Stimulated activated CD4-positive, alpha-beta T cell treated with anti-CD3 and anti-CD28 coated beads, Interleukin-1b, Interleukin-23, amount 100 ng/mL, for 1 hour (primary cell): ENCODE data around the gene P3H2.

Experiments
- DNase-seq, 2 donors: peaks; one replicate each; pipeline ENCODE4 v3.0.0-alpha.2; 2020; ENCODE audit warnings: low read depth in 2 of 2

The P3H2 gene

DNA sequence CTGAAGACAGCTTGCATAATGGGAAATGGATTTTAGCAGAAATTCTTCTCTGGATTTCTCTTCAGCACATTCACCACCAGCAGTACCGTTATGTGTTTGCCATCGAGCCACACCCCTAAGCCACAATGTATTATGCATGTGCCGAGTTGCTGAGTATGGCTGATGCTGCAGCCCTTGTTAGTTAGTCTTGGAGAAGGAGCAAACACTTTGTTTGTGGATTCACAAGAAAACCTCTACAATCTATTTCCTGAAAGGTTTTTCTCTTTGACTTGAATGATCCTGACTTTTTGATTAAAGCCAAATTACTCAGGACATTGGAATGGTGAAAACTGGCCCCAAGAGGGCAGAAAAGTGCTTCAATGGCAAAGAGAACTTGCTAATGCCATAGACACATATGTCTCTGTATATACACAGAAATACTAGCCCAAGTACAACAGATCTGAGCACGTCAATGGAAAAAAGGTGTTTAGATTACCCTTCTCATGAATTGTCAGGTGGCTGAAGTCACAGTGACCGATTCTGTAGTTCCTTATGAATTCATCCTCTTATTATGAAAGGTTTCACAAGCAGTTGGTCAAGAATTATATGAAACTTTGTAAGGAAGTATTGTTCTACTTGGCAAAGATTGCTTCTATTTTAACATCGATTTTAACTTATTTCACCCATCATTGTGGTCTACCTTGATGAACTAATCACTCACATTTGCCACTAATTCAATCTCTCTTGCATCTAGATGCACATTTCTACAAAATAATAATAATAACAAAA is 103.0 kb downstream of the P3H2 start:
- no peak for DNase-seq

DNA sequence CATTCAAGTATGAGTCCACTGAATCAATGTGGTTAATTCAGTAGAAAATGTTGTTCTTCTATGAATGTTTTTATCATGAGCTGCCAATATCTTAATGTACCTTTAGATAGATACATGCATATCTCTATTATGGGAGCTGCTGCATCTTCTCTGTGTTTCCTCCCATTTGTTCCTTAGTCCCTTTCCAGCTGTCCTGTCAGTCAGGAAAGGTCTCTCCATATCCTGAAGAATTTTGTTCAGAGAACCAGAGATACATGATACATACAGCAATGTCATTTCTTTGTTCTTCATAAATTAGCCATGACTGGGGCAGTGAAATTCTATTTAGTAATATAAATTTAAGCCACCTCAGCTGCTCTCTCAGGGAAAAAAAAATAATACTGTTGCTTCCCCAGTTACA is 103.7 kb downstream of the P3H2 start:
- DNase-seq: no peak

- DNase-seq: no peak
Measured at GRCh38 chr3:190014940-190015339, 105.8 kb downstream of the P3H2 start.

DNA sequence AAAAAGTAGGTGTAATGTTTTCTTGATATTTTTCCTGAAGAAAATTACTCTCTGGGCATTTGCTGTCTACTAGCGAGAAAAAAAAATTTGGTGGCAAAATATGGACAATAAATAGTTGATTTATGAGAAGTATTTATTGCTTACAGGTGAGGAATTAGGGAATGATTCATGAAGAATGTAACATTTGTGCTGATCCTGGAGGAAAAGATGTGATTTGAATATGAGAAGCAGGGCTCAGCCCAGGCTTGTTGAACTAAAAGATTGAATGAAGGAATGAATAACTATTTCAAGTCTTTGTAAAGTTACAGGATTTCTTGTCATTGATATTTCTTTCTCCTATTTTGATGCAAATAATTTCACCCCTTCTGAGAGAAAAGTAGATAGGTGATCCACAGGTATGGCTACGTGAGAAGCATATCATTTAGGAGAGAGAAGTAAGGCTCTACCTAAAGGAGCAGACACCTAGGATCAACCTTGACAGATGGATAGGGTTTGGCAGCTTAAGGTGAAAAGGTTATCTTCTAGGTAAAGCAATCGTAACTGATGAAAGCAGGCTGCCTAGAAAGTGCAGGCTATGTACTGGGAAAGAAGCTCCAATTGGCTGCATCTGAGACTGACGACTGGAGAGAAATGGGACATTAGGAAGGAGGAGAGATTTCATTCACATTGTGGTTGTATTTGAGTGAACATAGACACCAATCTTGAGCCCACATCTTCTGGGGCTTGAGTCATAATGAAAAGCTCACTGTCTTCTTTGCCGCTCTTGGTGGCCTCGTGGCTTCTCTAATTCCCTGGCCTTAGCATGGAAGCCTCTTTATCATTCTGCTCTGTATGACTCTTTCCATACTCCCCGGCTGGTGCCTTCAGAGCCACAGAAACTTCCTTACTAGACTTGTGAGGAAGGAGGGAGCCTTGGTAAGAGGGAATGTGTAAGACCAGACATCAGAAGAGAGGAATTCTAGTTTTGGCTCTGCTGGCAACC is 106.5 kb downstream of the P3H2 start:
- DNase-seq: no peak

DNA sequence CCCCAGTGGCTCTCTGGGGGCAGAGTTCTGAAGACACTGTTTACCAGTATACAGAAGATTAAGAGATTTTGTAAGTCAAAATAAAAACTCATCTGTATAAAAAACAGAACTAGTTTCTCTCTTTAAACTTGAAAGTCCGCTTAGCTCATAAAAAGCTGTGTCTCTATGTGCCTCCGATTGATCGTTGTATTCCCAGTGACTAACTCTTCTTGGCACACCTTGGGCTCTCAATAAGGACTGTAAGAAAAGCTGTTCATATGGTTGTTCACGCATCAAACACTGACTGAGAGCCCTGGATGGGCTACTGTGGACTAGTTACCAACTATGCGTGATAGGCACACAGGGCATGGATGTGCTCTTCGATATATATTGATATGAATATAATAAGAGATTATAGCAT is 107.9 kb downstream of the P3H2 start:
- DNase-seq: no peak

GRCh38 chr3:190012314-190012782 is 108.3 kb downstream of the P3H2 start:
- no peak for DNase-seq

- no peak for DNase-seq
Measured at GRCh38 chr3:190010486-190010885, 110.2 kb downstream of the P3H2 start.

DNA sequence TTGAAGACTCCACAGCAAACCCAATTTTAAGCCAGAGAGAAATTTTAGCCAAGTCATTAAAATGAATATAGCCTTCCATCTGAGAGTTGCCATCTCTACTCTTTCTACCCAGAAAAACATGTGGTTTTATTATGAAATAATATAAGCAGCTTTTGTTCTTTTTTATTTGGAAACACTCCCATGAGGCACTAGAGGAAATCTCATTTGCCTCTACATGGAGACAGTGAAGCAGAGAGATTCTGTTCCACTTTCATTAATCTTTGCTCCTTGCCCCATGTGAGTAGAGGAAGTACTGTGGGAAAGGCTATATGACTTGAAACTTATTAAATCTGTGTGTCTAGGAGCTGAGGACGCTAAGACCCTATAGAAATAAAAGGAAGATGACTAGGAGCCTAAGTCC is 111.1 kb downstream of the P3H2 start:
- DNase-seq: no peak

GRCh38 chr3:190008432-190008831 is 112.3 kb downstream of the P3H2 start:
- DNase-seq: no peak

DNA sequence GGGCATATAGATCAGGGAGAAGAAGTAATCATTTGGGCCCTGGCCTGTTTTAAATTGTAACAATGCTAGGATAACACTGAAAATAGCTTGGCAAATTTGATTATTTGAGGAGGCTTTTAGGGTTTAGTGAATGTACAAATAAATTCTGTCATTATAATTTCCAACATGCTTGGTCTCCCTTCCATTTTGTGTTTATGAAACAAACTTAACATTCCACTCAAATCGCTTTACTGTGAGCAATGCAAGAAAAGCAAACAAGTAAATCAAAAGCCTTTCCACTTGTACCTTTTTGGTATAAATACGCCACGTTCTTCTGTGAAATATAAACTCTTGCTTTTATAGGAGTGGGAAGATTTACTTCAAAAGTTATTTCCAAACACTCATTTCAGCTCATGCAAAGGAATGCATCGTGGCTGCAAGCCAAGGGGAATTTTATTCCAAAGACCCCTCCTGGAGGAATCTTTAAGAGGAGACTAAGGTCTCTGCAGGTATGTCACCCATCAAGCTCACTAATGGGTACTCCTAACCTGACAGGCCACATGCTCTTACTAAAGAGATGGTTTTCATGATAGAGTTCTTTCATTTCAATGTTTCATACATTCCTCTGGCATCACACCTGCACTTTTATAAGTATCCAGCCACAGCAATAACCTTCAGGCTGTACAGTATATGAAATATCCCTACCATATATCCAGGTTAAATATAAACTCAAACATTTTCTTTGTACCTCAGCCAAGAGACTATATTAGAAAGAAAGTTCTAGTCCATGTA is 115.2 kb downstream of the P3H2 start:
- no peak for DNase-seq

DNA sequence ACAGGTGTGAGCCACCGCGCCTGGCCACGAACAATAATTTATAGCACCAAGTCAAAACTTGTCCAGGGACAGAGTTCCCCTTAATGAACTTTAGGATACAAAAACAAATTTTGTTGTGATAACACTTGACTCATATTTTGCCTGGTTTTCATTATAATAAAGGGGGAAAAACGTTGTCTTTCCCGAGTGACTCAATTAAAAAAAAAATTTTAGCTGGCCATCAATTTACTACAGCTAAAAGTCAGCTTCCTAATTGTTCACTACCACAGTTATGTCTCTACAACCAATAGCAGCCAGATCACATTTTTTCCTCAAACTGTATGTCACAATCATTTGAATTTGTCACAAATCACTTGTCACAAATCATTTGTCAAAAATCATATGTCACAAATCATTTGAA is 116.0 kb downstream of the P3H2 start:
- DNase-seq: no peak

- no peak for DNase-seq
Measured at GRCh38 chr3:190003681-190004123, 117.0 kb downstream of the P3H2 start.

DNA sequence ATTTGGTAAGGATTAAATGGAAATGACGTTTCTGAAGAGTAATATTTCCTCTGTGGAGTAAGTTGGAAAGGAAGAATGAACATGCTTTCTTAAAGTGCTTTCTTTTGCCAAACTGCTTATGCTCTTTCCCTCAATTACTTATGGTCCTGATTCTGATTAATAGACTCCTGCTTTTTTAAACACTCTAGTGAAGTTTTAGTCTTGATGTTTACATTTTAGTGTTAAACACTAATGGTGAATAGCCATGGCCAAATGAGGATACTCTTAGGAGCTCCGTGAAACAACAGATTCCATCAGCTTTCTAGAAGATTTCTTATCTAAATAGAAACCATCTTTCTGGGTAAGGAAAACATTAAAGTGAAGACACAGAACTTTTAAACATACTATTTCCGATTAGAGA is 117.6 kb downstream of the P3H2 start:
- no peak for DNase-seq

GRCh38 chr3:190001426-190001825 is 119.3 kb downstream of the P3H2 start:
- DNase-seq: no peak

DNA sequence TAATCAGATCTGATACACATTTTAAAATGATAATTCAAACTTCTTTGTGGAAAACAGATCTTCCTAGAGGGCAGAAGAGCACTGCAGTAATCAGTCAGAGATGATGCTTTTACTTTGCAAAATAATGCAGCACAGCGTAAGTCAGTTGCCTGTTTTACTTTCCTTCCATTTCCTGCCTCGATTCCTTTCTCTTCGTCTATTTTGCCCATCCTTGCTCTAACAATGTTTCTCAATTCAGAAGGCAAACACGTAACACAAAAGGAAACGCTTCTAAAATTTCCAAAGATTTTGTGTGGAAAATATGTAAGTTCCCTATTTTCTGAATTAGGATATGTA is 119.9 kb downstream of the P3H2 start:
- DNase-seq: no peak

DNA sequence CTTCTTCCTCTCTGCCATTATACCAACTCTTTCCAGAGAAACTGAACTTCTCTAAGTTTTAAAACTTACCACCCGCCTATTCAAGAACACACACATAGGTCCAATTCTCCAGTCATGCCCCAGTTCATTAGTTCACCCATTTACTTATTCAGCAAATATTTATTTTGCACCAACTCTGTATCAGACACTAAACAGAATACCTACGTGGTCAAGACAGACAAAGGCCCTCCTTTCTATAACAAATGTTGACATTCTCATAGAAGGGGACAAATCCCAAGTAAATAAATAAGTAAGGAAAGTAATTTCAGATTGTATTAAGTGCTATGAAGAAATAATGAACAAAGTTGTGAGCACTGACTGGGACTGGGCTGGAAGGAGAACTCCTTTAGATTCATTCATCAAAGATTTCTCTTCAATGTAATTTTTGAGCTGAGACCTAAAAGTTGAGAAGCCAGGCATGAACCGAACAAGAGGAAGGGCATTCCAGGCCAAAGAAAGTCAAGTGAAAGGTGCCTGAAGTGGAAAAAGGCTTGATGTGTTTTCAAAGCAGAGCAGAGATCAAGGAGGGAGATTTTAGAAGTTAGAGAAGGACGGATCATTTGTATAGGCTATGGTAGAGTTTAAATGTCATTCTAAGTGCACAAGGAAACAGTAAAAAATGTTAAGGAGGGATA is 120.4 kb downstream of the P3H2 start:
- no peak for DNase-seq

DNA sequence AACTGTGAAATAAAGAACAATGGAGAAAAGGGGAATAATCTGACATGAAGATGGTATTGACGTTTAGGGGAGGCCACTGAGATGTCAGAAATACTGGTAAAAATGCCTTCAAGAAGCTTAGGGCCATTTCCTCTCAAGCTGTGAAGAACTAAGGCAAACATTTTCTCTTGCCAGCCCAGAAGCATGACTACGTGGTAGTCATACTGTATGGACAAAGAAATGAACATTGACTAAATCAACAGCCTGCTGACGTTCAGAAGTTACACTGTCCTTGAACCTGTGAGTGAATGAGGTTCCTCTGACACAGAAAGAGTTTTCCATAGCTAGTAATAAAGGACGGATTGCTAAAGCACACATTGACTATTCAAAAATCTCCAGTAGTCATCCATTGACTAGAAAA is 121.0 kb downstream of the P3H2 start:
- DNase-seq: no peak

GRCh38 chr3:189995129-189995528 is 125.6 kb downstream of the P3H2 start:
- DNase-seq: no peak

- DNase-seq: no peak
Measured at GRCh38 chr3:189990826-189991225, 129.9 kb downstream of the P3H2 start.

DNA sequence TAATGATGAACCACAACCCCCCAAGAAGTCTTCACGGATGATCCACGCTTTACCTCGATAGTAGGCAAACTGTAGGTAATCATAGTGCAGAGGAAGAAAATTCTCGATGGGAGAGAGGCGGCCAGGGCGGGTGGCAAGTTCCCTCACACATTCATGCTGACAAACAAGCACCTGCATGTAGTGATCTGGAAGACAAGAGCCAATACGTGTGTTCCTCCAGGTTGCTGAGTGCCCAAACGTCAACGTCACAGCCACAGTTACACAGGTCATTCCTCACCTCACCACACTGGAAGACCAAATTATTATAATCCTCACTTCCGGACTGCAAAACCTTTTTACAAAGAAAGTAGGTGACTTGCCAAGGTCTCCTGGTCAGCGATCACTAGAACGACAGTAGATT is 131.8 kb downstream of the P3H2 start:
- no peak for DNase-seq

GRCh38 chr3:189988322-189988721 is 132.4 kb downstream of the P3H2 start:
- DNase-seq: no peak

DNA sequence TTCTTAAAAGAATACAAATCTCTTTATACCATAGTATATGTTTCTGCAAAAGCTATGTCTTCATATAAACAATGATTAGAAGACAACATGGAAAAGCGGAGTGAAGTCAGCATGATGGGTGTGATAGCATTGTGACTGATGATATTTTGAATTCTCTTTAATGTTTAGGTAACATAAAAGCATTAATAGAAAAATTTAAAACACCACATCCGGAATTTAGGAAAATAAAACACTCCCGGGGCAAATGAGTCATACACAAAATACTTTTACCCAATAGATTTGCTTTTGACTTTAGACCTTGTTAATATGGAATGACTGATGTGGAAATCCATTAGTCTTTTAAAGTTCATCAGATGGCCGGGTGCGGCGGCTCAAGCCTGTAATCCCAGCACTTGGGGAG is 134.7 kb downstream of the P3H2 start:
- DNase-seq: no peak
